SK-N-SH treated with all-trans-retinoic acid at 6 μM for 48 hours (cell line): Measurements from ENCODE around the gene DNMBP.
A peak's percentile ranks its signal among the peaks of the same experiment; 100 is the strongest.

Experiments used
- ATAC-seq: fragments of 200-7000 bp; cut with Tn5 transposase; 3 replicates; pipeline ENCODE4 v1.9.1; 2020; ENCODE audit warnings: mild to moderate bottlenecking, moderate library complexity
- ARNTL ChIP-seq: fragments of 450-650 bp; formaldehyde crosslinking; IDR thresholded peaks from 2 replicates; pipeline ENCODE4 v1.5.0; 2020; ENCODE audit warnings: low read depth, mild to moderate bottlenecking, moderate library complexity, borderline replicate concordance
- BACH2 ChIP-seq: fragments of 250-450 bp; sonication (Bioruptor Pico); IDR thresholded peaks from 2 replicates; pipeline ENCODE4 v1.9.0; 2021; ENCODE audit warnings: mild to moderate bottlenecking, borderline replicate concordance
- CREB5 ChIP-seq: fragments of 250-450 bp; sonication (Bioruptor Pico); IDR thresholded peaks from 2 replicates; pipeline ENCODE4 v1.5.1; 2020; ENCODE audit warnings: low read depth, mild to moderate bottlenecking, moderate library complexity
- CSRNP3 ChIP-seq: fragments of 250-450 bp; sonication (Bioruptor Pico); IDR thresholded peaks from 2 replicates; pipeline ENCODE4 v1.5.1; 2021; ENCODE audit warnings: mild to moderate bottlenecking, moderate library complexity
- ESRRG ChIP-seq: fragments of 250-450 bp; sonication (Bioruptor Pico); IDR thresholded peaks from 2 replicates; pipeline ENCODE4 v1.6.1; 2021; ENCODE audit warnings: mild to moderate bottlenecking
- GLIS3 ChIP-seq: fragments of 250-450 bp; sonication (Bioruptor Pico); IDR thresholded peaks from 2 replicates; pipeline ENCODE4 v1.5.0; 2020; ENCODE audit warnings: mild to moderate bottlenecking, moderate library complexity
- ISL1 ChIP-seq: fragments of 250-450 bp; sonication (Bioruptor Pico); IDR thresholded peaks from 2 replicates; pipeline ENCODE4 v2.1.2; 2022; ENCODE audit warnings: mild to moderate bottlenecking, moderate library complexity
- OSR1 ChIP-seq: fragments of 250-450 bp; sonication (Bioruptor Pico); IDR thresholded peaks from 2 replicates; pipeline ENCODE4 v1.8.0; 2022; ENCODE audit warnings: moderate library complexity, mild to moderate bottlenecking, inconsistent platforms
- PATZ1 ChIP-seq: fragments of 250-450 bp; sonication (Bioruptor Pico); IDR thresholded peaks from 2 replicates; pipeline ENCODE4 v1.8.0; 2020; ENCODE audit warnings: mild to moderate bottlenecking, moderate library complexity, borderline replicate concordance
- POU6F1 ChIP-seq: fragments of 250-450 bp; sonication (Bioruptor Pico); IDR thresholded peaks from 2 replicates; pipeline ENCODE4 v1.8.0; 2021; ENCODE audit warnings: low read depth, mild to moderate bottlenecking, moderate library complexity, borderline replicate concordance
- PPARA ChIP-seq: fragments of 250-450 bp; sonication (Bioruptor Pico); IDR thresholded peaks from 2 replicates; pipeline ENCODE4 v1.5.0; 2020; ENCODE audit warnings: mild to moderate bottlenecking, borderline replicate concordance
- RARB ChIP-seq: fragments of 250-450 bp; sonication (Bioruptor Pico); IDR thresholded peaks from 2 replicates; pipeline ENCODE4 v1.8.0; 2021; ENCODE audit warnings: mild to moderate bottlenecking, moderate library complexity
- TCF4 ChIP-seq: fragments of 250-450 bp; sonication (Bioruptor Pico); IDR thresholded peaks from 2 replicates; pipeline ENCODE4 v1.8.0; 2021; ENCODE audit warnings: mild to moderate bottlenecking, moderate library complexity, borderline replicate concordance
- TSHZ2 ChIP-seq: fragments of 250-450 bp; sonication (Bioruptor Pico); IDR thresholded peaks from 2 replicates; pipeline ENCODE4 v1.5.0; 2020; ENCODE audit warnings: mild to moderate bottlenecking, moderate library complexity
- ZC3H10 ChIP-seq: fragments of 250-450 bp; sonication (Bioruptor Pico); IDR thresholded peaks from 2 replicates; pipeline ENCODE4 v1.5.1; 2021; ENCODE audit warnings: mild to moderate bottlenecking, moderate library complexity
- ZFP3 ChIP-seq: fragments of 250-450 bp; sonication (Bioruptor Pico); IDR thresholded peaks from 2 replicates; pipeline ENCODE4 v1.5.0; 2020; ENCODE audit warnings: mild to moderate bottlenecking, moderate library complexity
- ZFP30 ChIP-seq: fragments of 450-650 bp; formaldehyde crosslinking; IDR thresholded peaks from 2 replicates; pipeline ENCODE4 v1.5.0; 2022; ENCODE audit warnings: mild to moderate bottlenecking, moderate library complexity
- ZNF565 ChIP-seq: fragments of 450-650 bp; formaldehyde crosslinking; conservative IDR thresholded peaks from 2 replicates; pipeline ENCODE4 v1.5.0; 2020; ENCODE audit warnings: low read depth, mild to moderate bottlenecking, moderate library complexity
- ZNF70 ChIP-seq: fragments of 450-650 bp; formaldehyde crosslinking; IDR thresholded peaks from 2 replicates; pipeline ENCODE4 v1.5.0; 2020; ENCODE audit warnings: mild to moderate bottlenecking, moderate library complexity
- ZNF8 ChIP-seq: fragments of 450-650 bp; formaldehyde crosslinking; IDR thresholded peaks from 2 replicates; pipeline ENCODE4 v1.5.0; 2020; ENCODE audit warnings: mild to moderate bottlenecking, moderate library complexity

DNMBP gene

GRCh38 chr10:100006243-100006886 is 3.4 kb downstream of the DNMBP start:
- no peak for TF ChIP-seq TCF4 (CRISPR knock-in tag)
- TF ChIP-seq ISL1 (CRISPR knock-in tag): peak; percentile 53; the same call in 1 of the 2 replicates
- TF ChIP-seq ZFP3 (CRISPR knock-in tag): no peak
- TF ChIP-seq GLIS3 (CRISPR knock-in tag): no peak
- peak; percentile 82 for ATAC-seq

GRCh38 chr10:100004805-100005510 is 4.8 kb downstream of the DNMBP start:
- ATAC-seq: peak; percentile 4

GRCh38 chr10:100000109-100000644 is 9.6 kb downstream of the DNMBP start:
- TF ChIP-seq BACH2 (CRISPR knock-in tag) (no peak), CSRNP3 (CRISPR knock-in tag) (no peak), ZNF565 (CRISPR knock-in tag) (no peak), TCF4 (CRISPR knock-in tag) (no peak), POU6F1 (no peak), ZNF70 (CRISPR knock-in tag) (no peak), ARNTL (CRISPR knock-in tag) (no peak), ESRRG (no peak), CREB5 (CRISPR knock-in tag) (no peak), TSHZ2 (CRISPR knock-in tag) (no peak), ZNF8 (CRISPR knock-in tag) (no peak), GLIS3 (CRISPR knock-in tag) (no peak), OSR1 (no peak), RARB (CRISPR knock-in tag) (no peak), ZC3H10 (CRISPR knock-in tag) (no peak), PPARA (CRISPR knock-in tag) (no peak), ZFP30 (CRISPR knock-in tag) (no peak)
- ATAC-seq: no peak

More at GRCh38 chr10:100004805-100005510, 4.8 kb downstream of the DNMBP start:
- TF ChIP-seq POU6F1 (no peak), ESRRG (no peak), PATZ1 (CRISPR knock-in tag) (no peak), ISL1 (CRISPR knock-in tag) (peak; percentile 25; the same call in 1 of the 2 replicates)
